Activated CD4-positive, CD25-positive, alpha-beta regulatory T cell (primary cell): ENCODE measurements around the gene MTOR.
"Not testable (repeated sequence)": the region's sequence is repeated elsewhere in the genome, so short reads cannot be mapped to it uniquely, and the experiment has no call there.

Source experiments
- DNase-seq, 4 experiments: peaks; one replicate each; lab custom pipeline; 2025; lab: John Stamatoyannopoulos, UW

Gene MTOR

DNA sequence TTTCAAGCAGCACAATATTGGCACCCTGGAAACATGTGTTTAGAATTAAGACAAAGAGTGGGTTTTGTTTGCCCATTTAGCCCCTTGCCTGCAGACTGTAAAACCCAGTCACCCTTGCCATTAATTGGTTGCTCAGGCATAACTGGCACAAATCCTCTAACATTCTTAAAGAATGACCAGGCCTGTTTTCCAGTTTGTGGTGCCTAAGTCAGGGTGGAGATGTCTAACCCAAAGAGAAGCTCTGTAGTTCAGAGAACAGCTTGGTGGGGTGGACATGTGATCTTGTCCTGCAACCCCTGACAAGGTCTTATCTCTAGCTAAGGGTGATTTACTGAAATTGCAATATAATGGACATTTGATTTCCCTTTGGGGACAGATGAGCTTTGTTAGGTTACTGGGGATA, 82.0 kb downstream of the MTOR start:
- no peak for DNase-seq

GRCh38 chr1:11179749-11180148, 82.6 kb downstream of the MTOR start:
- not testable (repeated sequence) for DNase-seq

- DNase-seq = no peak
These were observed 83.2 kb downstream of the MTOR start for GRCh38 chr1:11179125-11179524.

DNA sequence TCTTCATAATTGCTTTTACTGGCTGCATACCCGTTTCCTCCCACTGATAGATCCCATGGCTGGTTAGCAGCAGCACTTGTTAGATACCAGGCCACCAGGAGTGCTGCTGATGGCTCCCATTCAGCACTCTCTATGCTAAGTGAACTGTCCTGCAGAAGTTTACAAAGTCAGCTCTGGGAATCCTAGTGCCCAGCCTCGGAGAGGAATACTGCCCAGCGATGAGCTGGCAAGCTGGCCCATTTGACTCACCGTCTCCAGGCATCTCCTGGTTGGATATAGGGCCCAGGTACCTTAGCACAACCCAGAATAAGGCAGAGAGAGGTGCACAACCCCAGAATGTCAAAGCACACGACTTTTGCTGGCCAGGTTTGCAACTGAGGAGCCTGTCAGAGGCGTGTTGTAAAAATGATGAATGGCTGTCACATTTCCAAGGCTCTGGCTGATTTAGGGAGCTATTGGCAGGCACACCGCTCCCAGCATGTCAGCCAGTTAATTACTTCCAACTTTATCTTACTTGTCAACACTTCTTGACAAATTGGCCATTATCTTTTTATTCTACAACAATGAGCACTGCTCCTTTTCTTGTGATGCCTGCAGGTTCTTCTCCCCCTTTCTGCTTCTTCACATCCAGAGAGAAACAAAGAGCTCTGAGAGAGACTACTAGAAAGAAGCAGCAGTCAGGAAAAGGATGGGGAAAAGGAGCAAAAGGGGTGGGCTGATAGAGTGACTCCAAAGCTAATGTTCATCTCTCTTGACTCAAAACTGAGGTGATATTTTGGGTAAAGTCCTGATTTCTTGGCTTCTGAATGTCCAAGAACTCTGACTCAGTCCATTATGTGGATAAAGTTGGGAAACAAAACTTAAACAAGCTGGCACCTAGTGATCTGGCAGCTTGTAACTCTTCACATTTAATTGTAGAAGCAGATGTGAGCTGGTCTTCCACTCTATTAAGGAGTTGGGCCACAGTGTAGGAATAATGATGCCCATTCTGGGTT, 84.0 kb downstream of the MTOR start:
- DNase-seq = no peak

GRCh38 chr1:11176081-11176706, 86.2 kb downstream of the MTOR start:
- DNase-seq = no peak

GRCh38 chr1:11175461-11175860, 86.9 kb downstream of the MTOR start:
- no peak for DNase-seq

DNA sequence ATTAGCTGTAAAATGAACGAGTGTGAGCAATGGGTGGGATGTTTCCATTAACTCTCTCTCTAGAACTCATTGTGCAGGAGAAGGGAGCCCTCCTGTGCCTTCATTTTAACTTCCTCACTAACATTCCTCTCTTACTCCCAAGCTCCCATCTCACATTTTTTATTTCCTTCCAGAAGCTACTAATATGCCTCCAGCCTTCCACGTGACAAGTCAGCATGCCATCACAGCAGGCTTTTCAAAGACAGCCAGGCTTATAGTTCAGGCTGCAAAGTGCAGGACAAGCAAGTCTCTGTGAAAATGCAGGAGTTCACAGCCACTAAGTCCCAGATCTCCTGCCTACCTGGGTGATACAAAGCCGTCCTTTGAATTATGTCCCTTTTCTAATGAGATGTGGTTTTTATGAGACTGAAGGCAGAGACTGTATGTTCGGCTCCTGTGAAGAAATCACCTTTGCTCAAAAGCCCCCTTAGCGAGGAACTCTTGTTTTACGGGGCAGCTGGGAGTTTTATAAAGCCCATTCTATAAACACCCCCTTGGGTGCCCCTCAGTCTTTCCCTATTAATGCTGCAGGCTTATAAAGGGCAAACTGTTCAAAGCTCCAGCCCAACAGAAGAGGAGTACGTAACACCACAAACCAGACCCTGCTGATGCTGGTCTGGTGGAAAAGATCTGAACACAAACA, 87.9 kb downstream of the MTOR start:
- DNase-seq = no peak

- DNase-seq = no peak
These were observed 92.2 kb downstream of the MTOR start for GRCh38 chr1:11170102-11170501.

DNA sequence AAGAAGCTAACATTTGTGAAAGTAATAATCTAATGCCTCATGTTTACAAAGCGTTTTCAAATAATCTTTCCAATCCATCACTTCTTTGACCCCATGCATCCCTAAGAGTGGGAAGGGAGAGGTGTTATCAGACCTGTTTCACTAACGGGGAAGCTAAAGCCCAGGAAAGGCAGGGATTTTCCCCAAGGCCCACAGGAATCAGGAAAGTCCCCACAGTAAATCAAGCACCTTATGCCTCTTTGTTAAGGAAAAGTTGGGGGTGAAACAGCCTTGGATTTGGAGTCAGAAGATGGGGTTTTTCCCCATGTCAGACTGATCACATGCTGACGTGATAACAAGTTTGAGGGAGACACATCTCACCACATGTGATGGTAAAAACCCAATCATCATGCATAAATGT, 93.1 kb downstream of the MTOR start:
- no peak for DNase-seq

- DNase-seq = no peak
These were observed 93.6 kb downstream of the MTOR start for GRCh38 chr1:11168731-11169130.

- DNase-seq = not testable (repeated sequence)
These were observed 95.6 kb downstream of the MTOR start for GRCh38 chr1:11166744-11167143.

- DNase-seq = not testable (repeated sequence)
These were observed 99.6 kb downstream of the MTOR start for GRCh38 chr1:11162752-11163151.

GRCh38 chr1:11158720-11159321, 103.5 kb downstream of the MTOR start:
- DNase-seq = no peak

DNA sequence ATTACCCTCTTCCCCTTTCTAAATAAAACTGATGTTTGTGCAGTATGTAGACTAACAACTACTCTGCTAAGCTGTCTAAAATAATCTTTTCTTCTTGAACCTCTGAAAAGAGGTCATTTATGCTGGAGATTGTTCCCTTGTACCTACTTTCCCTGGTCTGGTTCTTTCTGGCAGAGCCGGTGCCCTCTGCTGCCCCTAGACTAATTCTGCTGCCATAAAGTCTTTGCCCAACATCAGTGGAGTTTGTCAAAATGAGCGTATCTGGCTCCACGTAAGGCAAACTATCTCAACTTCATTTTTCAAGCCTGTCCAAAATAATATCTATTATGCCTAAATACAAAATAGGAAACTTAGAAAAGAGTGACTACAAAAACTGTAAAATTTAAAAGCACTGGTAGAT, 104.1 kb downstream of the MTOR start:
- no peak for DNase-seq

DNA sequence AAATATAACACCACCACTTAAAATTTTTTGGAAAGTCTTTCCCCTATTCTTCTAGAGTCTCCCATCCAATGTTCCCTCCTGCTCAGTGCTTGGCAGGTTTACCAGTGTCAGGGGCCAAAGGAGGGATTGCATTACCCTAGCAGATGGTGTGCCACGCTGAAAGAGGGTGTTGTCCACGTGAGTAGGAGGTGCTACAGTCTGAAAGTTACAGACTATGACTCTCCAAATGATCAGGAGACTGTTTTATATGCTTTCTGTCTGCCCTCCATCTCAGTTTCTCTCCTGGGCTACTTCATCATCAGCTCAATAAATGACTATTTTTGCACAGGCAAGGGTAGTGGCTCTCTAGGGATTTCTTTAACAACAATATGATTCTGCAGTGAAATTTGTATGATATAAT, 104.5 kb downstream of the MTOR start:
- no peak for DNase-seq

DNA sequence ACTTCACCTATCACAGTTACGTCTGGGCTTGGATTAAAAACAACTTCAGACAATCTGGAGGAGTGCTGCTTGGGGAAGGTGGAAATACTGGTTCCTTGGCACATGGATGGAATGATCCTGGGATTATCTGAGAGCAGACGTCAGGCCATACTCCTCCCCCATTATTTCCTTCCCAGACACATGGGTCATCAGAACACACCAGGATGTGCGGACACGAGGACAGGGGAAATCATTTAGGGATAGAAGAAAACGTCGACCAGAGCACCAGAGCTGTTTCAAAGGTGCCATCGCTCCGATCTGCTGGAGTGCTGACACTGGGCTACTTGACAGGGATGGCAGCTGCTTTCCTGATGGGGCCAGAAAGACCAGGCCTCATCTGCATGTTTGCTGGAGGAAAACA, 105.0 kb downstream of the MTOR start:
- no peak for DNase-seq

- no peak for DNase-seq
These were observed 105.4 kb downstream of the MTOR start for GRCh38 chr1:11156963-11157362.

DNA sequence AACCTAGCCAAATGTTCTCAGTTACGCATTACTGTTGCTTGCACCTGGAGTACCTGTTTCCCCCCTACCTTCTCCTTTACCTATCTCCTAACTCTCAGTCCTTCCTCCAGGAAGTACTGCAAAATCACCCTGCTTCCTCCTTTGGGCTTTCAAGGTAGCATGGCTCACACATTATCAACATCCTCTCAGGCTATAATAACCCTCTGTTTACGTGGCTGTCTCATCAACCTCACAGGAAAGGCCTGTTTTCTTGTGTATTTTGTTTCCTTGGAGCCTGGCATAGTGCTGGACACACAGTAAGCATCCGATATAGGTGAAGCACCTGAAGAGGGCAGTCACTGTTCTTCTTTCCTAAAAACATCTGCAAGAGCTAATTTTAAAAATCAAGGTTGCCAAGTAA, 105.9 kb downstream of the MTOR start:
- DNase-seq = no peak

GRCh38 chr1:11153184-11153583, 109.2 kb downstream of the MTOR start:
- DNase-seq = no peak

DNA sequence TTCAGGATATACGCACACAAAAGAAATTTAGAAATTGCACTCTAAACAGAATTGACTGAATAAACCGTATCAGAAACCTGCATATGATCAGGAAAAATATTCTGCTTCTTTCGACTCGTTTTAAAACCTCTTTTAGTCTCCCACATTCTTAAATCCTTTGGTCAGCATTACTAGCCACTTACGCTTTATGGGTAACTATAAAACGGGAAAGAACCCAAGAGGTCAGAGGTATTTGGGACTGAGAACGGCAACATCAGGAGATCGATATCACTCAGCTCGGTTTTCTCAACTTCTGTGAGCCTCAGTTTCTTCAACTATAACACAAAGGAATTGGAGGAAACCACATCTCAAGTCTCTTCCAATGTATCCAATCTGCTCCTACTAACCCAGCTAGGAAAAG, 109.6 kb downstream of the MTOR start:
- DNase-seq = no peak

DNA sequence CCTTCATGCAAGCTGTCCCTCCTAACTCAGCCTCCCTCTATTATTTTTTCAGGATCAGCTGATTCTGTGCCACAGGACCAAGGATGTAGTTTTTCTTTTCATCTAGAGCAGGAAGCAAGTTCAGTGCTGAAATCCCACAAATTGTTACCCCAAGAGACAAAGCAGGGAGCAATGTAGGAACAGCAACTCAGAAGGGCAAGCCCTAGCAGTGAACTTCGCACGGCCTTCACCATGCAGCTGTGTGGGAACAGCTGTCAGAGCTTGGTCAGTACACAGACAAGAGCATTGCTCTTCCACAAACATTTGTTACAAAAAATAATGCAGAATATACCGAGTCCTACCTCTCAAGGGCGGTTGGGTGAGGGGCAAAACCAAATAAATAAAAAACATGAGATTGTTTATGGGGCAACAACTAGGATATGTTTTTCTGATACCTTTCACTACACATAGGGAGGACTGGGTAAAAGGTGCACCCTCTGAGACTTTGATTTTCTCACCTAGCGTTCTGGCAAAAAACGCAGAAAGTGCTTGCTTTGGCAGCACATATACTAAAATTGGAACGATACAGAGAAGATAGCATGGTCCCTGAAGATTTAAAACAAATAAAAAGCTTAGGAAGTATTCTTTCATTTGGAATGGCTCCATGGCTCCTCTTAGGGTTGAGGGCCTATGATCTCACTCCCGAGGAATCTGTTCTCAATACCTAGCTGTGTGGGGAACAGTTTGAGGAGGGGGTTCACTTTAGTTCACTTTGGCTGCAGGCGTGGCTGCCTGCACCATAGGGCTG, 110.3 kb downstream of the MTOR start:
- no peak for DNase-seq

GRCh38 chr1:11151114-11151513, 111.2 kb downstream of the MTOR start:
- DNase-seq = no peak
